GM18505 (cell line): ENCODE results near the gene SYVN1.

Experiments
- ATAC-seq: cut with Tn5 transposase; IDR thresholded peaks from one replicate; pipeline ENCODE4 v1.9.1; 2021; ENCODE audit not compliant: unreplicated experiment
- POLR2A ChIP-seq: IDR thresholded peaks from 4 replicates; pipeline ENCODE4 v1.6.1; 2011; ENCODE audit warnings: borderline replicate concordance; ENCODE audit not compliant: insufficient read depth, insufficient read length; ENCODE audit errors: extremely low read depth

SYVN1 gene

DNA sequence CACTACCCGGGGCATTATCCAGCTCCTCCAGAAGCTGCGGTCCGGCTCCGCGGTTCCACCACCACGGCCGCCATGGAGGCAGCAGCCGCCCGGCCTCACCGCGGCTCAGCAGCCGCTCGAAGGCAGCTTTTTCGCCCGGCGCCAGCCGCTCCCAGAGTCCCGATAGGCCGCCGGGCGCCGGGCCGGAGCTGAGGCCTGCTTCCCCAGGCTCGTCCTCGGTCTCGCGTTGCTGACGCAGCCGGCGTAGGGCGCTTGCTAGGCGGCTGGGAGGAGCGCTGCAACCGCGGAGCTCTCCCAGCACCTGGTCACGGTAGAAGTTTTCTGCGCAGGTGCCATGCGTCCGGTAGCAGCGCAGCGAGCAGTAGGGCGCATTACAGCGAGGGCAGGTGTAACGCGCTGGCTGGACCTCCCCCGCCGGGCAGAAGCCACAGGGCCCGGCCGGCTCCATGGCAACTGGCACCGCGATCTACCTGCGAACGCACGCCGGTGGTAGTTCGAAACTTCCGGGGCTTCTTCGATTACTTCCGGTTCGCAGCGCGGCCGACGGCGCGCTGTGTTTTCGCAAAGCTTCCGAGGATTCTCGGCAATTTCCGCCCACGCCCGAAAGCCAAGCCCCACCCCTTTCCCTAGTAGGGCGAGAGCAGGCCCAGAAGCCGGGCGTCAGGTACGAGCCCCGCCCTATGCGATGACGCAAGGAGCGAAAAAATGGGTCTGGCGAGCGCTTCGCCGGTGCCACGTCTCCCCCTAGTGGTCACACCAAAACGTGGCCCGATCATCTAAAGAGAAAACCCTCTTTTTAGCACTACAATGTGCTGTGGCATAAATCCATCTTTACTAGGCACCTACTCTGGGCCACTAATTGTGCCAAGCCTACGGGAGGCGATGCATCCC, 16.9 kb downstream of the SYVN1 start, which contains the start of gene ZNHIT2:
Gene ZNHIT2 (minus strand): TSS at position 496 of the 891 bp plus-strand sequence. CDS start 48 bp downstream, at position 448.
- ATAC-seq, result peak; percentile 50

DNA sequence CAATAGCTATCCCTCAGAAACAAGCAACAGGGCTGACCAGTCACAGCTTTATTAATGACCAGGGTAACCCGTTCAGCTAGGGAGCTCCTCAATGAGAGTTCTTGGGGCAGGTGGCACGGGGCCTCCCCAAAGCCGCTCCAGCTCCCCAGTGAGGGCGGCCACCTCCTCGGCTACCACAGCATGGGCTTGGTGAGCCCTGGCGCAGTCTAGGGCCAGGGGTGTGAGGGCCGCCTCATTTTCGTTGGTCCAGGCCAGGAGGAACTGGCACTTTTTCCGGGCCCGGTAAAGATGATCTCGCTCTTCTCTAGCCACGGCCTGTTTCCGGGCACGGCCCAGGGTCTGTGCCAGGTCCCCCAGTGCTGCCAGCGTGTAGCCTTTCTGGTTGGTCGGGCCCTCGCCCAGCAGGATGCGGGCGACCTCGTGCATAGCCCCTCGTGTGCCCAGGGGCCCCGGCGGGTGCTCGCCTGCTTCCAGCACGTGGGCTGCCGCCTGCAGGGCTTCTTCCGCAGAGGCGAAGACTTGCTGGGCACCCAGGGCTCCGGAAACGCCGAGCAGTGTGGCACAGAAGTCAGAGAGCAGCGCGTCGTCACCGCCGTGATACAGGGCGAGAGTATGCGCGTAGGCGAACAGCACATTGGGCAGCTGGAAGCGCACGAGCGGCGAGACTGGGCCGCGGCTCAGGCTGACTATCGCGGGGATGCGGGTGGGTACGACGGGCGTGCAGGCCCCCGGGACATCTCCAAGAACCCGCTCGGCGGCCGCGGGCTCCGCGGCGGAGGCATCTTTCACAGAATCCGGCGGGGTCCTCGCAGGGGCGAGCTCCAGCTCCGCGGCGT, 17.7 kb downstream of the SYVN1 start:
- no peak for ATAC-seq
- peak; percentile 21 for TF ChIP-seq POLR2A

More for the DNA sequence above, 16.9 kb downstream of the SYVN1 start, which contains the start of gene ZNHIT2:
- peak; percentile 81 for TF ChIP-seq POLR2A

DNA sequence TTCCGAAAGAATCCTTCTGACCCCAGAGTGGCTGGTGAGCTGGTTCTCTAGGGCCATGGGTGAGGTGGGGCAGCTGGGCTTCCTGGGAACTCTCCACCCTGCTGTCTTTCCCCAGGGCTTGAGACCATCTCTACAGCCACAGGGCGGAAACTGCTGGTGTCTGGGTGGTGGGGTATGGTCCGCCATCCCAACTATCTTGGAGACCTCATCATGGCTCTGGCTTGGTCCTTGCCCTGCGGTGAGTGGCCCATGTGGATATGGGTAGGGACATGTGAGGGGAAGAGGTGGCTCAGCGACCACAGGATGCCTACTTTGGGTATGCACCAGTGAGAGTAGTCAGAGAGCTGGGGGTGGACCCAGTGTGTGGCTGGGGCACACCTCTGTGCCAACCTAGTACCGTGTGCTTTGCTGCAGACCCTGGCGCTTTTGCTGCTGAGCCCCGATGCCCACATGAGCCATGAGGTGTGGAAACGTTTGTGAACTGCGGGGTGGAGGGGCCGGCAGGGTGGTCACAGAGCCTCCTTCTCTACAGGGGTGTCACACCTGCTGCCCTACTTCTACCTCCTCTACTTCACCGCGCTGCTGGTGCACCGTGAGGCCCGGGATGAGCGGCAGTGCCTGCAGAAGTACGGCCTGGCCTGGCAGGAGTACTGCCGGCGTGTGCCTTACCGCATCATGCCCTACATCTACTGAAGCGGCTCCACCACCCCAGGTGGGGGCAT, 18.8 kb downstream of the SYVN1 start:
- no peak for ATAC-seq
- no peak for TF ChIP-seq POLR2A

DNA sequence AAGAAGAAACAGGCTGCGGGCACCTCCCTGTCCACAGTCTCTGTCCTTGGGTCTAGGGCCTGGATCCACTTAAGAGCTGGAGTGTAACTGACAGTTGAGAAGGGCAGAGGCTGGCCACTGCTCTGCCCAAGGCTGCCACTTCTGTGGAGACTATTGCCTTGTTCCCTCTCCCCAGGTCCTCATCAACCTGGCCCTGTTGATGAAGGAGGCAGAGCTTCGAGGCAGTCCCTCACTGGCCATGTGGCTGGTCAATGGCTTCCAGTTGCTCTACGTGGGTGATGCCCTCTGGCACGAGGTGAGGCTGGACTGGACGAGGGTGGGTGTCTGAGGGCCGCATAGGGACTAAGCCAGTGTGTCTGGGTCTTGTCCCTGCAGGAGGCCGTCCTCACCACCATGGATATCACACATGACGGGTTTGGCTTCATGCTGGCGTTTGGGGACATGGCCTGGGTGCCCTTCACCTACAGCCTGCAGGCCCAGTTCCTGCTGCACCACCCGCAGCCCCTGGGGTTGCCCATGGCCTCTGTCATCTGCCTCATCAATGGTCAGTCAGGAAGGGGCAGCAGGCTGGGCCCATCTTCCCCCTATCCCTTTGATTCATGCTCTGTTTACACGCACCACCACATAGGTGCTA, 19.7 kb downstream of the SYVN1 start:
- no peak for TF ChIP-seq POLR2A
- ATAC-seq, result no peak

GRCh38 chr11:65113839-65114238, 20.5 kb downstream of the SYVN1 start:
- no peak for TF ChIP-seq POLR2A
- ATAC-seq, result no peak

- no peak for ATAC-seq
- no peak for TF ChIP-seq POLR2A
Measured at GRCh38 chr11:65113361-65113756, 21.0 kb downstream of the SYVN1 start.

GRCh38 chr11:65112546-65113360, 21.6 kb downstream of the SYVN1 start:
- peak; percentile 37 for ATAC-seq
- no peak for TF ChIP-seq POLR2A

- peak; percentile 96 for TF ChIP-seq POLR2A
- ATAC-seq, result peak; percentile 46
Measured at GRCh38 chr11:65111744-65112545, 22.4 kb downstream of the SYVN1 start, which contains the start of gene TM7SF2. Gene TM7SF2 (plus strand): TSS chr11:65111872. CDS start chr11:65112016, 144 bp downstream.

- ATAC-seq, result no peak
- TF ChIP-seq POLR2A, result no peak
Measured at GRCh38 chr11:65111159-65111743, 23.1 kb downstream of the SYVN1 start.

GRCh38 chr11:65110354-65110861, 23.9 kb downstream of the SYVN1 start:
- no peak for ATAC-seq
- peak; percentile 7 for TF ChIP-seq POLR2A
